NCI-H524 treated with DMSO at 0.1 percent for 48 hours (cell line): ENCODE measurements around the gene XAF1.
"Not testable (repeated sequence)": the region's sequence is repeated elsewhere in the genome, so short reads cannot be mapped to it uniquely, and the experiment has no call there.

Experiments used
- DNase-seq: peaks from one replicate; lab custom pipeline; 2025; lab: John Stamatoyannopoulos, UW

Gene XAF1

DNA sequence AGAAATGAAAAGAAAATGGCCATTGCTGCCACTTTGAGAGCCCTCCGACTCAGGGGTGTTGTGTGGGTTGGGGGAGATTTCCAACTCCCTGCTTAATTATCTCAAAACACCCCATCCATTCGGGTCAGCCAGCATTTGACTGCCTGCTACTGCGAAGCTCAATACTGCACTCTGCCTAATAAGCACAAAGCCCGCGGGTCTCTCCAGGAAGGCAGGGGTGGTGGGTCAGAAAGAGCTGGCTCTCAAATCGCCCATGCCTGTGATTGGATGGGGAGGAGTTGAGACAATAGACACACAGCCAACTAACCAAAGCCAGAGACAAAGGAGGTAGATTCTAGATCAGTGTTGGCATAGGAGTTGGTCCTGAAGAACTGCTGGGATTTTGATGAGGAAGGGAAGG is 2.3 kb upstream of the XAF1 start:
- no peak for DNase-seq

DNA sequence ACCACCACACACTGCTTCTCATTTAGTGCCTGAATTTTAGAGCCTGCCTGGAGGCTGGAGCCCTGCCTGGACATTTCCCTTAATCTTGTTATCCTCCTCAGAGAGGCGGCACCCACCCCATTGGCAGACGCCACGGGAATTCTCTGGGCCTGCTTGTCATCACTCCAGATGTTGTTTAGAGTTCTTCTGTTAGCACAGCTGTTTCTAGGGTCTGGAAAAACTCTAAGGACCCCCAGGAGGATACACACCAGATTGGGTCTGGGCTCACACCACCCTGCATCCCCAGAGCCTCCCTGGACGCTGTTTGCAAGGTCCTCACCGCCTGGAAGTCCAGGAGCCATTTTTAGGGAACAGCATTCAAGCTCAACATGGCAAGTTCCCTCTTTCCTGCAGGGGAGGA is 565 bp upstream of the XAF1 start:
- no peak for DNase-seq

DNA sequence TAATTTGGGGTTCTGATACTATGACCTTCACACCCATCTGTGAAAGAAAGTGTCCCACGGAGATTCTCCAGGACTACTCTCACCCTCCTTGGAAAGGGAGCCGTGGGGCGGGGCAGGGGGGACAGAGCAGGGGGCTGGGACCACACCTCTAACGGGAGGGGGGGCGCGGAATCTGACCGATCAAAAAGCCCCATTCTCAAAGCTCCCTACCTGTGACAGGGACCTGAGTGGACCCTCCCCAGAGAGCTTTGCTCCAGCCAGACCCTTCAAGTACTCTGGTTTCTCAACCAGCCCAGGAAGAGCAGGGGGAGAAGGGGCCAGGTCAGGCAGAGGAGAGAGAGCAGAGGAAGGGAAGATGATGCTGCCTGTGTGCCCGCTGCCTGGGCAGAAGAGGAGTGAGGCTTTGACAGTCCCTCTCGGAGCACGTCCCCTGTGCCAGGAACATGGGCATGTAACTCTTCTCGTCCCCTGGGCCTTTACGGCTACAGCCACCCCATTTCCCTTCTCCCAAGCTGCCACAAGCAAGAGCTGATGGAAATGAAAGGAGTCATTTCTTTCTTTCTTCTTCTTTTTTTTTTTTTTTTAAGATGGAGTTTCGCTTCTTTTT is 682 bp downstream of the XAF1 start:
- no peak for DNase-seq

DNA sequence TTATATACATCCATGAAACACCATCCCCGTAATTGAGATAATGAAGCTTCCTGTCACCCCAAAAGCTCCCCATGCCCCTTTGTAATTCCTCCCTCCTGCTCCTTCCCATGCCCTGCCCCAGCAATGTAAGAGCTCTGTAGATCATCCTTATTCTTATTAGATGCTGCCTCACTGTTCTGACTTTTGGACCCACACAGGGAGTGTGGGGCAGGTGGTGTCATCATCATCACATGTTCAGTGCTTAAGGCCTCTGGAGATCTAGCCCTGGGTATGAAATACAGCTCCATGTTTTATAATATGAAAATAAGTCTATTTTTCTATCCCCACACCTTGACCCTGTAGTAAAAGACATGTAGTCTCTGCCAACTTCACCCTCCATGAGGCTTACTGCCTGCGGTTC is 1.9 kb downstream of the XAF1 start:
- no peak for DNase-seq

DNA sequence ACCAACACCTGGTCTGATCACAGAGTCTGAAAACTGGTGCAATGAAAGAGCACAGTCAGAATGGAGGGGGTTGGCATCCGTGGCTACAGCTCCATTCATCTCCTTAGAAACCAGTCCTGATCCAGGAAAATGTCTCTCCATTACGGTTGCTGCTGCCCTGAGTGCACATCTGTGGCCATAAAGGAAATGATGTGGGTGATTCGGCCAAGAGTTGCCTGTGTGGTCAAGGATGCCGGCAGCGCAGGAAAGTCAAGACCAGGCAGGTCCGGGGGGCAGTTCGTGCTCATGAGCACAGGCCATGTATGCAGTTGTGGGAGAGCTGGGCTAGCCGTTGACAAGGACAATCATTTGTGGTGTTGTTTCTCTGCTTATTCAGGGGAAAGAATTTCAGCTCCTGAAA is 5.9 kb downstream of the XAF1 start:
- no peak for DNase-seq

DNA sequence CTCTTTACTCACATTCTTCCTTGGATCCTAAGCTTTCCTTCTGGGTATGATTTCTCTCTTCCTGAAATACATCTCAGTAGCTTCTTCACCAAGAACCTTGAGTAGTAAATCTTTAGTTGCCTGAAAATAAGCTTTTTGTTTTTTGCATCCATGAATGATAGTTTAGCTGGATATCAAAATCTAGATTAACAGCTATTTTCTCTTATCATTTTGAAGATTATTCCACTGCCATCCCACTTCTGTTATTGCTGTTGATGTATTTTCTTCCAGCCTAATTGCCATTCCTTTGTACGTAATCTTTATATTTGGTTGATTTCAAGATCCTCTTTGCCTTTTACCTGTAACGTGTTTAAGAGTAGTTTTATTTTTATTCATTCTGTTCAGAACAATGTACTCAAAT is 12.6 kb downstream of the XAF1 start:
- no peak for DNase-seq

DNA sequence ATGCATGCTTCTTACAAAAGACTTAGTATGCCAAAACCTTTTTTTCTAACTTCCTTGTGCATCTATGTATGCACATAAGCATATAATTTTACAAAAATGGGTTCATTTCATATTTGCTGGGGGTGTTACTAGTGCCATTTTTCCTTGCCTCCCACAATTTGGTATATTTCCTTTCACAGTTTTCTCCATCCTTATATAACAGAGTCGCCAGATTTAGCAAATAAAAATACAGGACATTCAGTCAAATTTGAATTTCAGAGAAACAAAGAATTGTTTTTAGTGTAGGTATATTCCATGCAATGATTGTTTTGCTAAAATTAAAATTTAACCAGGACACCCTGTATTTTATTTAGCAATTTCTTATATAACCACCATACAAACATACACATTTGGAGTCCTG is 16.2 kb downstream of the XAF1 start:
- no peak for DNase-seq

DNA sequence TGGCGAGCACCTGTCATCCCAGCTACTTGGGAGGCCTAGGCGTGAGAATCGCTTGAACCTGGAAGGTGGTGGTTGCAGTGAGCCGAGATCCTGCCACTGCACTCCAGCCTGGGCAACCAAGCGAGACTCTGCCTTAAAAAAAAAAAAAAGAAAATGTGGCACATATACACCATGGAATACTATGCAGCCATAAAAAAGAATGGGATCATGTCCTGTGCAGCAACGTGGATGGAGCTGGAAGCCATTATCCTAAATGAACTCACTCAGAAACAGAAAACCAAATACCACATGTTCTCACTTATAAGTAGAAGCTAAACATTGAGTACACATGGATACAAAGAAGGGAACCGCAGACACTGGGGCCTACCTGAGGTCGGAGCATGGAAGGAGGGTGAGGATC is 19.1 kb downstream of the XAF1 start:
- DNase-seq, result not testable (repeated sequence)

DNA sequence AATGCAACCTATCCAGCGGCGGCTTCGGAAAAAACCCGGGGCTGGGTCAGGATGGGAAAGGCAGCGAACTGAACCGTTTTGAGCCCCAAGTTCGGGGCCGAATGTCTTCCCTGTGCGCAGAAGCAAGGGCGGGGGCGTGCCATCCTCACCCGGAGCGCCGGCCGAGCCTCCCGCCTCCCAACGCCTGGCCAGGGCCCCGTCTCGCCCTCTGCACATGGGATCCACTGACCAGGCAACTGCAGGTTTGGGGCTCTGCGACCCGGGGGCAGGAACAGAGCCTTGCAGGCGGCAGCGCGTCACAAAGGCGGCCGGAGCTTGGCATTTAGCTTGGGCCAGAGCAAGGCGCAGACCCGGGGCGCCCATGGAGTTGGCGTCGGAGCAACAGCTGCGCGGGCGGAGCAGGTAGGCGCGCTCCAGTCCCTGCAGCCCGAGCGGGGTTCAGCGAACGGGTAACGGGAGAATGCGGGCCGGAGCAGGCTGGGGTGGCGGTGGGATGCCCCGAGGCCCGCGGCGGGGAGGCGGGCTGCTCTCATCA is 20.1 kb downstream of the XAF1 start, which contains the start of gene FBXO39:
Gene FBXO39, plus strand, starts transcription at position 345 of the 535 bp plus-strand sequence. CDS start 3,654 bp downstream, outside the sequence.
- no peak for DNase-seq

DNA sequence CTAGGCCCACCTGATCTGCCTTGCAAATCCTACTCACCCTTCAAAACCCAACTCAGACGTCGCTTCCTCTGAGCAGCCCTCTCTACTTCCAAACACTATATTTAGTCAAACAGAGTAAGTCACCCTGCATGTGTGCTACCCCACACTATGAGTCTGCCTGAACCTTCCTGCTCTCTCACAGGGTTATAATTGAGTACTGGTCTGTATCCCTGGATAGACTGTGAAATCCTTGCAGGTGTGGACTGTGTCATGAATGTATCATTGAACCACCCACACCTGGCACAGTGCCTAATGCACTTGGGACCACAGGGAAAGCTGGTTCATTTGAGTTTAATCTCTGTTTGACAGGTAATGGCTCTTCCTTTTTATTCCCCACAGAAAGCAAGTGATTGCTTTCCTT is 23.6 kb downstream of the XAF1 start:
- DNase-seq, result no peak

DNA sequence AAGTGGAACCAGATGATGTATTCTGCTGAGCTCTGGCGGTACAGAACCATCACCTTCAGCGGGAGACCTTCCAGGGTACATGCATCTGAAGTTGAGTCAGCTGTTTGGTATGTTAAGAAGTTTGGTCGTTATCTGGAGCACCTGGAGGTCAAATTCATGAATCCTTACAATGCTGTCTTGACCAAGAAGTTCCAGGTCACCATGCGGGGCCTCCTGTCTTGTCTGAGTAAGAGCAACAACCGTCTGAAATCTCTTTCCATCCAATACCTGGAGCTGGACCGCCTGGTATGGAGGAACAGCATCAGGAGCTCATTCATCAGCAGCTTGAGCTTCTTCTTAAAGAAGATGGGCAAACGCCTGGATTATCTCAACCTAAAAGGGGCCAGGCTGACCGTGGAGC is 24.2 kb downstream of the XAF1 start:
- DNase-seq, result no peak

DNA sequence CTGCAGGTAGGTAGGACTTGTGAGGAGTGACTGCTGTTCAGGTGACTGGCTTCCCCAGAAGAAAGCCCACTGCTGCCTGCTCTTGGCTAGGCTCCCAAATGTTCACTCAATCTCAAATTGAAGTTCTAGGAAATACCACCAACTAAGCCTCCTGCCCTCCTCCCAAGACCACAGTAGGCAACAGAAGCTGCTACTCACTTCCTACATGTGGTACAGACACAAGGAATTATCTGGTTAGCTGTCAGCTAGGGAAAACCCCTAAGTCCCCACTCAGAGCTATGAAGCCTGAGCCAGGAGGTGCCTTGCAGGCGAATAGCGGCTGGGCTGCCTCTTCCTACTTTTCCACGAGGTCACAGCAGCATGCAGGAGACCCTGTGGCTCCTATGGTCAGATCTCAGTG is 25.0 kb downstream of the XAF1 start:
- no peak for DNase-seq

DNA sequence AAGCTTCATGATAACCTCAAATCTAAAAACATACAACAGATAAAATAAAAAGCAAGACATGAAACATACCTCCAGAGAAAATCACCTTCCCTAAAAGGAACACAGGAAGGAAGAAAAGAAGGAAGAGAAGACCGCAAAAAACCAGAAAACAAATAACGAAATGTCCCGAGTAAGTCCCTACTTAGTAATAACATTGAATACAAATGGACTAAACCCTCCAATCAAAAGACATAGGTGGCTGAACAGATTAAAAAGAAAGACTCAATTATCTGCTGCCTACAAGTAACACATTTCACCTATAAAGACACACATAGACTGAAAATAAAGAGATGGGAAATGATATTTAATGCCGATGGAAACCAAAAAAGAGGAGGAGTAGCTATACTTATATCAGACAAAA is 26.4 kb downstream of the XAF1 start:
- no peak for DNase-seq

DNA sequence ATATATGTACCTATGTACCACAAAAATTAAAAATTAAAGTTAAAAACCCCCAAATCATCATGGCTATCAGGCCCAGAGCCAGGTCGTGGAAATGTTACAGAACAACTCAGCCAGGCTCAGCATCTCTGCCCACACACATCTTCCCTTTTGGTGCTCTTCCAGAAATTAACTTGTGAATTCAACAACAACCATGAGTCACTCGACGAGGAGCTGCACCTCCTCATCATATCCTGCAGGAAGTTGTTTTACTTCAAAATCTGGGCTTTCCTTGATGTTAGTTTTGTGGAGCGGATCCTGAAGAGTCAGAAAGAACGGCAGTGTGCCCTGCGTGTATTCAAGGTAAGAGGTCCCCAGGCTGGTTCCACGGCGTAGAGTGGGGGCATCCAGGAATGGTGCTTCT is 30.8 kb downstream of the XAF1 start:
- no peak for DNase-seq

DNA sequence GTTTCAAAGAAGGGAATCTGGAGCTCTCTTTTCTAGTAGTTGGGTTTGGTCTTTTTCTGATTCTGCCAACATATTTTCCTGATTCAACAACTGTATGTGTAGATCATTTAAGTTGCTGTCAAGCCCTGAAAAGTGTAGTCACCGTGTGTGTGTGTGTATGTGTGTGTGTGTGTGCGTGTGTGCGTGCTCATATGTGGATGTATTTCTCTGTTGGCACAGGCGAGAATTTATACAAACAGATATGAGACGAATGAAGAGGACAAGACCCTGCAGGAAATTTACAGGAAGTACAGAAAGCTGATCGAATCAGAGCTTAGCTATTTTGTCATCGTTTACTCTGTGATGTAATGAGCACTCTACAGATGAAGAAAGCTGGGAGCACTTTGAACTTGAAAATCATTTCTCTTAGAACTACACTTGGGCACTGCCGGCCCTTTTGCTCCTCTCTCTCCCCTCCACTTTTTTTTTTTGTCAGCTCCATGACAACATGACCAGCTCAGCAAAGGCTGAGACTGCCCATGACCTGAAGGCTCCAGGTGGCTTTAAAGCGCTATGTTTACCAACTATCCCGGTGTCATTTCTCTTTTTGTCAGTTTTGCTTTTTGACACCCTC is 31.3 kb downstream of the XAF1 start:
- DNase-seq, result no peak

DNA sequence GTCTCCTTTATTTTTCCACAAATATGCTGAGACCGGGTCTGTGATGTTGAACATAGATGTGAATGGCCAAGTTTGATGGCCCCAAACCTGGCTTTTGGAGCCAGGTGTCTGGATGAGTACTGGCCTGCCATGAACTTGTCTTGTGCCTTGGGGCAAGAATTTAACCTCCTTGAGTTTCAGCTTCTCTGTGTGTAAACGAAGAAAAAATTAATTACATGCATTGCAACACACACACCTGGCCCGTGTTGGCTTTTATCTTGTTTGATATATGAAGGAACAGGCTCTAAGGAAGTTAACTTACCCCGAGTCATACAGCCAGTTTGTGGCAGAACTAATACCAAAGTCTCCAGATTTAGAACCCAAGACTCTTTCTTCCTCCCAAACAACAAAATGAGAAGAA is 33.3 kb downstream of the XAF1 start:
- no peak for DNase-seq

DNA sequence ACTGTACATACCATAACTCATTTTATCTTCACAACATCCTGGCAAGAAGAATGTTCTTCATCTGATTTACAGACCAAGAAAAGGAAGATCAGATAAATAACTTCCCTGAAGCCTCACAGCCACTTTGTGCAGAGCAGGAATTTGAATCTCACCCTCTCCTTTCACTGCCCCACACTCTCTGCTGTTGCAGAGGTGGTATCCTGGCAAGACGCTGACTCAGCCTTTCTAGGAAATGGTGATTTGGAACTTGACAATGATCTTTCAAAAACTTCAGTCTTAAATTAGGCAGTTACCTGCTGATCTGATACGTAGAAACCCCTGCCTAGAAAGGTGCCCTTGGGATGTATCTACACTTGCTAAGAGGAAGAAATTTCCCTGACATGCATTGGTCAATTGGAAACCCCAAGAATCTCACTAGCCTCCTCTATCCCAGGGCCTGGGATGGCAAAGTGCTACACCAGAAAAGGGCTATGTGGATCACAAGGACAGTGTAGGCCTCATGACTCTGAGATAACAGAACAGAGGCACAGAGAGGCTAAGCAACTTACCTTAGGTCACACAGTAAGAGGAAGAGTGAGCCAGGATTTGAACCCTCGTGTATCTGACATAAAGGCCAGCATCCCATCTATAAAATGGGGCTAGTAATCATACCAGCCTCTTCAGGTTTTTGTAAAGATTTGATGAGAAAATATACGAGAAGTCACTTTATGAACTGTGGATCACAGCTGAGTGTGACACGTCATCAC is 38.1 kb downstream of the XAF1 start:
- DNase-seq, result no peak

DNA sequence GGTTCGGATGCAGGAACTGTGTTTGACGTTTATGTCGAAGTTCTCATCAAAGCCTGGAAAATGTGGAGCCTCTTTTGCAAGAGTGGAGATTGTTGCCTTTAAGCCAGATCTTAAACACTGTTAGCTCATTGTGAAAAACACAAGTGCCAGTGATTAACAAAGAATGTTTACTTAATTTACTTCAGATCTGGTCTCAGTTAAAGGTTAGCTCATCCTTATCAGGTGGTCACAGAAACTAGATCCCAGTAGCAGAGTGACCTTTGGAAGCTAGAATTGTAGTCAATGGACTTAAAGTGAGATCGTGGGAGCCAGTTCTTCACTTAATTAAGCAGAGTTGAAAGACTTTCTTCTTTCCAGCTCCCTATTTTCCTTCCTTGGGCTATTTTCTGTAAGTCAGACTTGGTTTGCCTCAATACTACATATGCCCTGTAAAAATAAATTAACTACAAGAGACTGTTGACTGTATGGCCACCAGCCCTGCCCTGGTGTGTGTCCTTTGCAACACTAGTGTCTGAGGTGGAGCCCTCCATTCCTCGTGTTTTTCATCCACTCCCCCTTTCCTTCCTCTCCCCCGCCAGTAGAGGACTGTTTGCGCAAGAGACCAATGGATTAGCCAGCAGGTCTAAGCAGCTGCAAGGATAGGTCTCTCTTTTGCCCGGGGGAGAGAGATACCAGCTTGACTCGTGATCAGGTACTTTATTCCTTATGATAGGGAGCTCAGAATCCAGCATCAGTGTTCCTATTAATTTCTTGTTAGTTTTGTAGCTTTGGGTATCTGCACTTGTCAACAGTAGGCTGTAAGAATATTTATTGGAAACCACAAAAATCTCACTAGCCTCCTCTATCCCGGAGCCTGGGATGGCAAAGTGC is 40.4 kb downstream of the XAF1 start:
- no peak for DNase-seq

DNA sequence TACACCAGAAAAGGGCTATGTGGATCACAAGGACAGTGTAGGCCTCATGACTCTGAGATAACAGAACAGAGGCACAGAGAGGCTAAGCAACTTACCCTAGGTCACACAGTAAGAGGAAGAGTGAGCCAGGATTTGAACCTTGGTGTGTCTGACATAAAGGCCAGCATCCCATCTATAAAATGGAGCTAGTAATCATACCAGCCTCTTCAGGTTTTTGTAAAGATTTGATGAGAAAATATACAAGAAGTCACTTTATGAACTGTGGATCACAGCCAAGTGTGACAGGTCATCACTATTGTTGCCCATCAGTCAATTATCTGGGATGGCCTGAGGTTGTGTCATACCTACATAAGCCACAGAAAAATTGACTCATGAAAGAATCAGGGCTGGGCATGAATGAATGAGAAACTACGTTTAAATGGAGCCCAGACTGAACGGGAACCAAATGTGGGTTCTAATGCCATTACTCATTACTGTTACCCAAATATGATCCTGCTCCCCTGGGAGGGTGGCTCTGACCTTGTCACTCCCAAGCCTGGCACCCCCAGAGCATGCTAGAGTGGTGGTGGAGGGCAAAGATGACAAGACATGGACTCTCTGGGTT is 41.1 kb downstream of the XAF1 start:
- no peak for DNase-seq

DNA sequence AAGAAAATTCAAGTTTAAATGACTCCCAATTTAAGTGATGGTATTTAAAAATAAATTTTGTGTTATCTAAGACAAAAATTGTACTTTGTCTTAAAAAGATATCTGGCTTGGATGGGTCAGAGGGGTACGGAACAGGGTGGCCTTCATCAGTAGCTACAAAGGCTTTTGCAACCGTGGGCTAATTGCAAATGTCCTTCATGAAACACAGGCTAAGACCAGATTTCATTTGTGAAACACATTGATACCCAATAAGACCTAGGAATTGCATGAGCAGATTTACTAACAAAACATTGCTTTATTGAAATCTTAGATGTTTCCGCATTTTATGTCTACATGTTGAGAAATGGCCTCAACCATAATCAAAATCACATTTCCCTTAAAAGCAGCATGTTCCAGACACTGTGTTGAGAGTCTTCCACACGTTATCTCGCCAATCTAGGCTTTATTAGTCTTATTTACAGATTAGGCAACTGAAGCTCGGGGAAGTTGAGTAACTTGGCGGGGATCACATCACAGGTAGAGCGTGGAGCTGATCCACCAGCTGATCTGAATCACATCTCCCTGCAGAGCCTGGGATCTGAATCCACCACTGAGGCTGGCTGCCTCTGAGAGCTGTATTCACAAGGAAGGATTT is 42.0 kb downstream of the XAF1 start:
- DNase-seq, result no peak

DNA sequence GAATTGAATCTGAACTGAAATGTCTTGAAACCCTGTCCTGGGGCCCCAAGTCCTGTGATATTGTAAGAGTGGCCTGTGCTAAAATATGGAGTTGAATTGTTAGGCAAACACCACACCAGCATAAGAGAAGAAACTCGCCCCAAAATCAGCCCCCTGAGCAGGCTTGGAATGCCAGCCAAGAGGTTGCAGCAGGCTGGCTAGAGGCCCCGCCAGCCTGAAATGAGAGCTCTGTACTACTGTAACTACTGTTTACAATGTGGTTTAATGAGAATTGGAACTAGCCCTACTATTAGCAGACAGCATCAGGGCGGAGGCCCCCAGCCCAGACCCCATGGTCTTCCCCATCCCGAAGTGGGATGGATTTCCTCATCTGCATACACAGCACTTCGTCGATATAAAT is 43.9 kb downstream of the XAF1 start:
- DNase-seq, result no peak
